H9 (cell line): ENCODE data around the gene TWF1. TPM values are rescaled to one million over a fixed set of nuclear protein-coding genes. Genes with fewer than 3 reads are reported as not detected.

Source experiments
- DNase-seq: peaks from one replicate; pipeline ENCODE4 v3.0.0-alpha.2; 2017
- H2AFZ ChIP-seq: one replicate; pipeline ENCODE4 v1.6.1; 2013; ENCODE audit warnings: mild to moderate bottlenecking, low read length, control low read depth, moderate library complexity
- H2AK5ac ChIP-seq: 2 replicates; pipeline ENCODE4 v1.6.1; 2013; ENCODE audit warnings: low read length, control low read depth, mixed read lengths; ENCODE audit not compliant: insufficient read length
- H2BK120ac ChIP-seq: one replicate; pipeline ENCODE4 v1.6.1; 2013; ENCODE audit warnings: low read depth, mild to moderate bottlenecking, low read length, control low read depth, inconsistent platforms; ENCODE audit not compliant: poor library complexity, severe bottlenecking
- H2BK12ac ChIP-seq: 2 replicates; pipeline ENCODE4 v1.6.1; 2013; ENCODE audit warnings: low read length, control low read depth, mixed read lengths, low read depth; ENCODE audit not compliant: insufficient read length
- H2BK15ac ChIP-seq: 2 replicates; pipeline ENCODE4 v1.6.1; 2013; ENCODE audit warnings: low read depth, low read length, control low read depth
- H2BK20ac ChIP-seq: one replicate; pipeline ENCODE4 v1.6.1; 2013; ENCODE audit warnings: low read depth, mild to moderate bottlenecking, low read length, control low read depth, inconsistent platforms; ENCODE audit not compliant: poor library complexity, severe bottlenecking
- H2BK5ac ChIP-seq: 2 replicates; pipeline ENCODE4 v1.6.1; 2013; ENCODE audit warnings: low read length, control low read depth, mixed read lengths; ENCODE audit not compliant: insufficient read length
- H3K14ac ChIP-seq: 2 replicates; pipeline ENCODE4 v1.6.1; 2013; ENCODE audit warnings: low read length, control low read depth; ENCODE audit not compliant: insufficient read depth
- H3K18ac ChIP-seq: 2 replicates; pipeline ENCODE4 v1.6.1; 2013; ENCODE audit warnings: low read depth, mild to moderate bottlenecking, mixed read lengths, low read length, control low read depth; ENCODE audit not compliant: insufficient read length
- H3K23ac ChIP-seq: 2 replicates; pipeline ENCODE4 v1.6.1; 2013; ENCODE audit warnings: low read length, control low read depth, mixed read lengths, low read depth; ENCODE audit not compliant: insufficient read length
- H3K23me2 ChIP-seq: 2 replicates; pipeline ENCODE4 v1.6.1; 2013; ENCODE audit warnings: low read depth, mild to moderate bottlenecking, mixed read lengths, low read length, control low read depth; ENCODE audit not compliant: insufficient read length, poor library complexity, severe bottlenecking
- H3K27ac ChIP-seq: 2 replicates; pipeline ENCODE4 v1.5.1; 2013; ENCODE audit warnings: low read length, control low read depth, mixed read lengths, low read depth; ENCODE audit not compliant: insufficient read length
- H3K27me3 ChIP-seq: 2 replicates; pipeline ENCODE4 v1.6.1; 2013; ENCODE audit warnings: low read length, control low read depth, inconsistent platforms; ENCODE audit not compliant: insufficient read depth
- H3K4ac ChIP-seq: 2 replicates; pipeline ENCODE4 v1.6.1; 2013; ENCODE audit warnings: low read depth, mild to moderate bottlenecking, control low read depth, inconsistent platforms, low read length, moderate library complexity
- H3K4me1 ChIP-seq: 2 replicates; pipeline ENCODE4 v1.6.1; 2013; ENCODE audit warnings: low read length, control low read depth, inconsistent platforms; ENCODE audit not compliant: insufficient read depth
- H3K4me2 ChIP-seq: 2 replicates; pipeline ENCODE4 v1.6.1; 2013; ENCODE audit warnings: low read length, control low read depth, mixed read lengths; ENCODE audit not compliant: insufficient read length, insufficient read depth
- H3K56ac ChIP-seq: 2 replicates; pipeline ENCODE4 v1.6.1; 2013; ENCODE audit warnings: low read depth, mild to moderate bottlenecking, mixed read lengths, low read length, control low read depth; ENCODE audit not compliant: insufficient read length
- H3K79me1 ChIP-seq: 2 replicates; pipeline ENCODE4 v1.6.1; 2013; ENCODE audit warnings: low read depth, mild to moderate bottlenecking, moderate library complexity, low read length, control low read depth, inconsistent platforms; ENCODE audit not compliant: insufficient read depth, poor library complexity, severe bottlenecking
- H3K79me2 ChIP-seq: 2 replicates; pipeline ENCODE4 v1.6.1; 2013; ENCODE audit warnings: low read length, control low read depth, inconsistent platforms; ENCODE audit not compliant: insufficient read depth
- H3K9ac ChIP-seq: 2 replicates; pipeline ENCODE4 v1.6.1; 2013; ENCODE audit warnings: low read length, control low read depth, mixed read lengths; ENCODE audit not compliant: insufficient read length; ENCODE audit errors: extremely low read depth
- H3K9me3 ChIP-seq: one replicate; pipeline ENCODE4 v1.6.1; 2013; ENCODE audit warnings: low read depth, low read length, inconsistent platforms; ENCODE audit not compliant: control insufficient read depth
- H3T11ph ChIP-seq: one replicate; pipeline ENCODE4 v1.6.1; 2013; ENCODE audit warnings: mild to moderate bottlenecking, low read length, control low read depth, inconsistent platforms
- H4K20me1 ChIP-seq: one replicate; pipeline ENCODE4 v1.6.1; 2013; ENCODE audit not compliant: control insufficient read depth, insufficient read length, insufficient read depth
- H4K5ac ChIP-seq: 2 replicates; pipeline ENCODE4 v1.6.1; 2013; ENCODE audit warnings: low read depth, mild to moderate bottlenecking, mixed read lengths, low read length, control low read depth; ENCODE audit not compliant: insufficient read length
- H4K8ac ChIP-seq: replicated peaks from 2 replicates; pipeline ENCODE4 v1.6.1; 2013; ENCODE audit warnings: low read length, control low read depth, mixed read lengths, low read depth; ENCODE audit not compliant: insufficient read length
- H4K91ac ChIP-seq: 2 replicates; pipeline ENCODE4 v1.6.1; 2013; ENCODE audit warnings: low read depth, mild to moderate bottlenecking, moderate library complexity, mixed read lengths, low read length, control low read depth; ENCODE audit not compliant: insufficient read length
- H3K27ac Mint-ChIP-seq, 3 experiments: 2 replicates in 2 of 3; 3 replicates in 1 of 3; pipeline ENCODE4 v1.8.0; 2020 to 2021; ENCODE audit warnings: mixed read lengths in 3 of 3, mild to moderate bottlenecking in 1 of 3, moderate library complexity in 1 of 3
- H3K27me3 Mint-ChIP-seq: 2 replicates; pipeline ENCODE4 v1.8.0; 2021; ENCODE audit warnings: low read depth, mild to moderate bottlenecking, moderate library complexity, mixed read lengths
- H3K36me3 Mint-ChIP-seq, 3 experiments: 2 replicates in 2 of 3; 3 replicates in 1 of 3; pipeline ENCODE4 v1.8.0; 2020 to 2021; ENCODE audit warnings: low read depth in 3 of 3, mixed read lengths in 3 of 3; ENCODE audit not compliant: insufficient read depth in 1 of 3
- H3K4me1 Mint-ChIP-seq, 2 experiments: 2 replicates each; pipeline ENCODE4 v1.8.0; 2020; ENCODE audit warnings: mixed read lengths in 2 of 2
- H3K4me3 Mint-ChIP-seq, 2 experiments: 2 replicates in 1 of 2; 3 replicates in 1 of 2; pipeline ENCODE4 v1.8.0; 2020 to 2021; ENCODE audit warnings: mild to moderate bottlenecking in 2 of 2, mixed read lengths in 2 of 2, moderate library complexity in 1 of 2
- H3K9me3 Mint-ChIP-seq, 2 experiments: 2 replicates in 1 of 2; 3 replicates in 1 of 2; pipeline ENCODE4 v1.8.0; 2020; ENCODE audit warnings: mild to moderate bottlenecking in 2 of 2, mixed read lengths in 2 of 2, moderate library complexity in 1 of 2
- WGBS: extraction: QIAGEN DNeasy Blood & Tissue Kit; methylation state at CpG from one replicate; pipeline ENCODE4 v1.1.7; 2013; ENCODE audit warnings: missing lambda C conversion rate, low lambda C conversion rate, mixed read lengths; ENCODE audit not compliant: insufficient read length; ENCODE audit errors: extremely low coverage; 5-methylcytosine and 5-hydroxymethylcytosine counted together
- total RNA-seq: library from RNA; stranded (reverse); gene quantifications from 2 replicates; pipeline ENCODE4 v1.2.1, GENCODE V29; 2021
- TF ChIP-seq, protein P1 (sequence below): fragments of 200-600 bp; sonication (generic); conservative IDR thresholded peaks from 3 replicates; pipeline ENCODE4 v1.8.0; 2021; ENCODE audit warnings: antibody characterized with exemption, mild to moderate bottlenecking

The TWF1 gene
- total RNA-seq, 1 experiment from 2014 or later: 22.8 TPM

DNA sequence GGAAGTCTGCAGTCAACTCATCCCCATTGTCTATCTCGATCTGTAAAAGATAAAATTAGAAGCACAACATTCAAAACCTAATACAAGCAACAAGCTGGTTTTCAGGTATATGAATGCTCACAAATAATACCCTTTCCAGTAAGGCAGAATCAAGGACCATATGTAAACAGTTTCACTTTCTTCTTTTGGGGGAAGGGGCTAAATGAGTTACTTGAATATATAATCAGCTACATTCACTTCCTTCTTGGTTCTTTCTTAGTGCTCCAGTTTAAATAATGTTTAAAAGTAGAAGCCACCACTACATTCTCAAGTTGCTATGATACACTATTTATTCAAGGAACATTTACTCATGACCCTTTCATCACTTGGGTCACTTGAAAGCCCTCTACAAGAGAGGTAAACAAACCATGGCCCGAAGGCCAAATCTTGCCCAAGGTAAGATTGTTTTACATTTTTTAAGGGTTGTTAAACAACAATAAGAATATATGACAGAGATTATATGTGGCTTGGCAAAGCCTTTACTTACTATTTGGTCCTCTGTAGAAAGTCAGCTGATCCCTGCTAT is 10.3 kb downstream of the TWF1 start:
- Histone ChIP-seq H3K27ac (no peak overlapping the region), H3K4me1 (no peaks in the 10 kb centered on the region), H3K18ac (no peak overlapping the region), H3K23me2 (no peaks in the 10 kb centered on the region), H3K56ac (no peak overlapping the region), H3K4me2 (no peak overlapping the region), H2BK15ac (no peak overlapping the region), H3K9ac (no peak overlapping the region), H4K8ac (no peak overlapping the region), H3K4ac (no peak overlapping the region), H2BK5ac (no peak overlapping the region), H2BK20ac (no peak overlapping the region), H4K5ac (no peak overlapping the region), H3K79me2 (no peaks in the 10 kb centered on the region), H3K14ac (no peak overlapping the region), H3K9me3 (no peaks in the 10 kb centered on the region), H3K79me1 (no peaks in the 10 kb centered on the region), H2AK5ac (no peak overlapping the region), H4K20me1 (no peaks in the 10 kb centered on the region), H2BK120ac (no peak overlapping the region), H3K27me3 (no peaks in the 10 kb centered on the region), H3T11ph (no peak overlapping the region), H3K23ac (no peak overlapping the region), H2AFZ (no peak overlapping the region), H2BK12ac (no peak overlapping the region), H4K91ac (no peak overlapping the region)
- TF ChIP-seq, protein P1, sequence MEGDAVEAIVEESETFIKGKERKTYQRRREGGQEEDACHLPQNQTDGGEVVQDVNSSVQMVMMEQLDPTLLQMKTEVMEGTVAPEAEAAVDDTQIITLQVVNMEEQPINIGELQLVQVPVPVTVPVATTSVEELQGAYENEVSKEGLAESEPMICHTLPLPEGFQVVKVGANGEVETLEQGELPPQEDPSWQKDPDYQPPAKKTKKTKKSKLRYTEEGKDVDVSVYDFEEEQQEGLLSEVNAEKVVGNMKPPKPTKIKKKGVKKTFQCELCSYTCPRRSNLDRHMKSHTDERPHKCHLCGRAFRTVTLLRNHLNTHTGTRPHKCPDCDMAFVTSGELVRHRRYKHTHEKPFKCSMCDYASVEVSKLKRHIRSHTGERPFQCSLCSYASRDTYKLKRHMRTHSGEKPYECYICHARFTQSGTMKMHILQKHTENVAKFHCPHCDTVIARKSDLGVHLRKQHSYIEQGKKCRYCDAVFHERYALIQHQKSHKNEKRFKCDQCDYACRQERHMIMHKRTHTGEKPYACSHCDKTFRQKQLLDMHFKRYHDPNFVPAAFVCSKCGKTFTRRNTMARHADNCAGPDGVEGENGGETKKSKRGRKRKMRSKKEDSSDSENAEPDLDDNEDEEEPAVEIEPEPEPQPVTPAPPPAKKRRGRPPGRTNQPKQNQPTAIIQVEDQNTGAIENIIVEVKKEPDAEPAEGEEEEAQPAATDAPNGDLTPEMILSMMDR: no peak
- H3K27ac Mint-ChIP-seq: no peak overlapping the region
- no CpG with 5 or more reads among the region's 2 CpGs for WGBS
- no peak overlapping the region for H3K4me3 Mint-ChIP-seq
- H3K36me3 Mint-ChIP-seq: peaks cover 6 to 46% (median 35%) of the 10 kb centered on the region in 3 experiments; a peak in 6 of 7 replicates
- no peaks in the 10 kb centered on the region for H3K27me3 Mint-ChIP-seq
- DNase-seq: no peak
- no peaks in the 10 kb centered on the region for H3K4me1 Mint-ChIP-seq
- no peaks in the 10 kb centered on the region for H3K9me3 Mint-ChIP-seq
